SK-N-SH treated with all-trans-retinoic acid at 6 μM for 48 hours (cell line): Measurements from ENCODE around the gene POLDIP3.

ENCODE experiments used
- CREB5 ChIP-seq: fragments of 250-450 bp; sonication (Bioruptor Pico); IDR thresholded peaks from 2 replicates; pipeline ENCODE4 v1.5.1; 2020; ENCODE audit warnings: low read depth, mild to moderate bottlenecking, moderate library complexity
- PPARA ChIP-seq: fragments of 250-450 bp; sonication (Bioruptor Pico); IDR thresholded peaks from 2 replicates; pipeline ENCODE4 v1.5.0; 2020; ENCODE audit warnings: mild to moderate bottlenecking, borderline replicate concordance
- TF ChIP-seq, protein P1 (sequence below): fragments of 250-450 bp; sonication (Bioruptor Pico); IDR thresholded peaks from 2 replicates; pipeline ENCODE4 v1.5.1; 2021; ENCODE audit warnings: mild to moderate bottlenecking, moderate library complexity

- TF ChIP-seq, protein P1, sequence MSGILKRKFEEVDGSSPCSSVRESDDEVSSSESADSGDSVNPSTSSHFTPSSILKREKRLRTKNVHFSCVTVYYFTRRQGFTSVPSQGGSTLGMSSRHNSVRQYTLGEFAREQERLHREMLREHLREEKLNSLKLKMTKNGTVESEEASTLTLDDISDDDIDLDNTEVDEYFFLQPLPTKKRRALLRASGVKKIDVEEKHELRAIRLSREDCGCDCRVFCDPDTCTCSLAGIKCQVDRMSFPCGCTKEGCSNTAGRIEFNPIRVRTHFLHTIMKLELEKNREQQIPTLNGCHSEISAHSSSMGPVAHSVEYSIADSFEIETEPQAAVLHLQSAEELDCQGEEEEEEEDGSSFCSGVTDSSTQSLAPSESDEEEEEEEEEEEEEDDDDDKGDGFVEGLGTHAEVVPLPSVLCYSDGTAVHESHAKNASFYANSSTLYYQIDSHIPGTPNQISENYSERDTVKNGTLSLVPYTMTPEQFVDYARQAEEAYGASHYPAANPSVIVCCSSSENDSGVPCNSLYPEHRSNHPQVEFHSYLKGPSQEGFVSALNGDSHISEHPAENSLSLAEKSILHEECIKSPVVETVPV (CRISPR knock-in tag) = no peak
- TF ChIP-seq CREB5 (CRISPR knock-in tag) = no peak
- TF ChIP-seq PPARA (CRISPR knock-in tag) = no peak
These were observed 28.3 kb upstream of the POLDIP3 start for GRCh38 chr22:42642806-42643633.
